ENCODE results near the gene LRRK1. TPM values are rescaled to one million over a fixed set of nuclear protein-coding genes. Genes with fewer than 3 reads are reported as not detected.

LRRK1 gene
- total RNA-seq, 1 donor from 2014 or later = 14.0 TPM

- no peak for DNase-seq (ENCODE audit: low spot score)
These were observed 15.6 kb downstream of the LRRK1 start for GRCh38 chr15:100934726-100935125.

GRCh38 chr15:100937171-100937570, 18.0 kb downstream of the LRRK1 start:
- no peak for DNase-seq (ENCODE audit: low spot score)

- DNase-seq (ENCODE audit: low spot score) = no peak
These were observed 20.6 kb downstream of the LRRK1 start for GRCh38 chr15:100939791-100940190.

- no peak for DNase-seq (ENCODE audit: low spot score)
These were observed 21.7 kb downstream of the LRRK1 start for GRCh38 chr15:100940767-100941379.

- no peak for DNase-seq (ENCODE audit: low spot score)
These were observed 22.4 kb downstream of the LRRK1 start for GRCh38 chr15:100941536-100941935.

GRCh38 chr15:100942656-100943425, 23.7 kb downstream of the LRRK1 start:
- no peak for DNase-seq (ENCODE audit: low spot score)

- DNase-seq (ENCODE audit: low spot score) = no peak
These were observed 25.2 kb downstream of the LRRK1 start for GRCh38 chr15:100944244-100944895.

GRCh38 chr15:100944986-100945385, 25.8 kb downstream of the LRRK1 start:
- no peak for DNase-seq (ENCODE audit: low spot score)

- DNase-seq (ENCODE audit: low spot score) = no peak
These were observed 28.7 kb downstream of the LRRK1 start for GRCh38 chr15:100947760-100948429.

- DNase-seq (ENCODE audit: low spot score) = no peak
These were observed 29.2 kb downstream of the LRRK1 start for GRCh38 chr15:100948430-100948762.

GRCh38 chr15:100949691-100950090, 30.5 kb downstream of the LRRK1 start:
- DNase-seq (ENCODE audit: low spot score) = no peak

GRCh38 chr15:100951965-100952364, 32.8 kb downstream of the LRRK1 start:
- DNase-seq (ENCODE audit: low spot score) = no peak

- no peak for DNase-seq (ENCODE audit: low spot score)
These were observed 33.4 kb downstream of the LRRK1 start for GRCh38 chr15:100952566-100952965.

- no peak for DNase-seq (ENCODE audit: low spot score)
These were observed 39.3 kb downstream of the LRRK1 start for GRCh38 chr15:100958326-100959065.

GRCh38 chr15:100959066-100960050, 40.2 kb downstream of the LRRK1 start:
- no peak for DNase-seq (ENCODE audit: low spot score)

- DNase-seq (ENCODE audit: low spot score) = no peak
These were observed 47.8 kb downstream of the LRRK1 start for GRCh38 chr15:100966997-100967396.

- no peak for DNase-seq (ENCODE audit: low spot score)
These were observed 49.2 kb downstream of the LRRK1 start for GRCh38 chr15:100968050-100968966.

- DNase-seq (ENCODE audit: low spot score) = no peak
These were observed 53.8 kb downstream of the LRRK1 start for GRCh38 chr15:100972975-100973350.

- no peak for DNase-seq (ENCODE audit: low spot score)
These were observed 54.4 kb downstream of the LRRK1 start for GRCh38 chr15:100973351-100974111.

All from umbilical cord (tissue), 2 donors.